Measurements from ENCODE around the gene PADI6.

DNA sequence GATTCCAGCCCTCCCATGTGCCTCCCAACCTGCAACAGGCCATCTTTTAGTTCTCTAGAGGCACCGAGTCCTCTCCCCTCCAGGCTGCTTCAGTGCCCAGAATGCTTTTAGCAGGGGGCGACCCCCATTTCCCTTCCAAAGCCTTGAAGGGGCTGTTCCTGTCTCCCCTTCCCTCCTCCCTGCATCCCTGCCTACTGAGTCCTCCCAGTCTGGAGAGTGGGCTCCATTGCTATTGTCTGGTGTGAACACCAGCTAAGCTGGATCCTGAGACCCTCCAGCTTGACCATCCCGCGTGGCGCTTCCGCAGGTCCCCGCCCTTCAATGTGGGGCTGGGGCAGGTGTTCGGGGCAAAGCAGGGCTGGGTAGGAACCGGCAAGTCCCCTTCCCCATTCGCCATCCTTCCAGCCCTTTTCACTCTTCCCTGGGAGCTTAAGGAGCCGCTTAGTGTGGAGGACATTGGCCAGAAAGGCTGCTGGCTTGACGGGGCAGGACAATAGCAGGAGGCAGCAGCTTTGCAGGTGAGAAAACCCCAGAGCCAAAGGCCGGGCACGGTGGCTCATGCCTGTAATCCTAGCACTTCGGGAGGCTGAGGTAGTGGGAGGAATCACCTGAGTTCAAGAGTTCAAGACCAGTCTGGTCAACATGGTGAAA lies 32.2 kb downstream of the PADI6 start:
- TF ChIP-seq SIN3A (conservative IDR thresholded peaks at IDR 0.05 in 1 of 2, IDR thresholded peaks at IDR 0.05 in 1 of 2; ENCODE audit: low read depth in 1 of 2, low read length in 2 of 2): no peak
- TF ChIP-seq, protein P1, sequence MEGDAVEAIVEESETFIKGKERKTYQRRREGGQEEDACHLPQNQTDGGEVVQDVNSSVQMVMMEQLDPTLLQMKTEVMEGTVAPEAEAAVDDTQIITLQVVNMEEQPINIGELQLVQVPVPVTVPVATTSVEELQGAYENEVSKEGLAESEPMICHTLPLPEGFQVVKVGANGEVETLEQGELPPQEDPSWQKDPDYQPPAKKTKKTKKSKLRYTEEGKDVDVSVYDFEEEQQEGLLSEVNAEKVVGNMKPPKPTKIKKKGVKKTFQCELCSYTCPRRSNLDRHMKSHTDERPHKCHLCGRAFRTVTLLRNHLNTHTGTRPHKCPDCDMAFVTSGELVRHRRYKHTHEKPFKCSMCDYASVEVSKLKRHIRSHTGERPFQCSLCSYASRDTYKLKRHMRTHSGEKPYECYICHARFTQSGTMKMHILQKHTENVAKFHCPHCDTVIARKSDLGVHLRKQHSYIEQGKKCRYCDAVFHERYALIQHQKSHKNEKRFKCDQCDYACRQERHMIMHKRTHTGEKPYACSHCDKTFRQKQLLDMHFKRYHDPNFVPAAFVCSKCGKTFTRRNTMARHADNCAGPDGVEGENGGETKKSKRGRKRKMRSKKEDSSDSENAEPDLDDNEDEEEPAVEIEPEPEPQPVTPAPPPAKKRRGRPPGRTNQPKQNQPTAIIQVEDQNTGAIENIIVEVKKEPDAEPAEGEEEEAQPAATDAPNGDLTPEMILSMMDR (IDR thresholded peaks at IDR 0.05; ENCODE audit: control extremely low read depth in 1 of 3, insufficient read depth in 1 of 3, low read depth in 1 of 3, low read length in 3 of 3): no peak
- no peak for TF ChIP-seq NRF1 (IDR thresholded peaks at IDR 0.05; ENCODE audit: low read depth, low read length)
- no peak for TF ChIP-seq CHD1 (IDR thresholded peaks at IDR 0.05; ENCODE audit: low read depth, low read length)
- no peak for TF ChIP-seq EGR1 (IDR thresholded peaks at IDR 0.05; ENCODE audit: borderline replicate concordance, low read depth, low read length)
- no peak for TF ChIP-seq EZH2 (IDR thresholded peaks at IDR 0.05; ENCODE audit: low read depth, low read length, severe bottlenecking)
- TF ChIP-seq GABPA (IDR thresholded peaks at IDR 0.05; ENCODE audit: borderline replicate concordance, insufficient read depth, low read length): no peak
- no peak for TF ChIP-seq EP300 (IDR thresholded peaks at IDR 0.05; ENCODE audit: borderline replicate concordance in 1 of 2, low read depth in 2 of 2, low read length in 2 of 2)
- no peak for TF ChIP-seq CEBPB (IDR thresholded peaks at IDR 0.05; ENCODE audit: low read depth, low read length)
- no peak for TF ChIP-seq ZNF274 (IDR thresholded peaks at IDR 0.05; ENCODE audit: borderline replicate concordance, extremely low read depth, low read length)
- no peak; the same call in 1 of the 2 replicates for TF ChIP-seq POLR2AphosphoS5 (IDR thresholded peaks at IDR 0.05; ENCODE audit: low read depth, low read length)
